ENCODE measurements around the gene TMEM131L.

GRCh38 chr4:153576443-153576774, 110.2 kb downstream of the TMEM131L start:
- TF ChIP-seq EZH2 (IDR thresholded peaks at IDR 0.05; ENCODE audit: low read length) (no peak), CTCF (optimal IDR thresholded peaks at IDR 0.05 in 1 of 3, IDR thresholded peaks at IDR 0.05 in 1 of 3, conservative IDR thresholded peaks at IDR 0.05 in 1 of 3; ENCODE audit: extremely low read depth in 1 of 3, insufficient read depth in 2 of 3, low read length in 3 of 3) (no peak)

Measured in keratinocyte (primary cell).